HCT116 (cell line): Measurements from ENCODE around the gene CDH4. TPM values are rescaled to one million over a fixed set of nuclear protein-coding genes. Genes with fewer than 3 reads are reported as not detected.

Experiments used
- ATAC-seq: fragments of 200-7000 bp; cut with Tn5 transposase; 2 replicates; pipeline ENCODE4 v1.9.1; 2020; ENCODE audit warnings: mild to moderate bottlenecking, moderate library complexity
- BruUV-seq: library from RNA; stranded (reverse); fragments of 400-500 nt; replicated peaks from 2 replicates; lab custom pipeline; 2021; lab: Mats Ljungman, UMichigan
- CTCF ChIA-PET: fragments of 300-600 bp; sonication (Branson Sonifier 250); formaldehyde crosslinking; loops from one replicate; lab custom pipeline; 2021; ENCODE audit warnings: antibody characterized with exemption; lab: Charles Lee
- POLR2A ChIA-PET: fragments of 300-600, 350-600 bp; sonication (Branson Sonifier 250); formaldehyde crosslinking; loops from one replicate; lab custom pipeline; 2021; ENCODE audit warnings: antibody characterized with exemption; lab: Charles Lee
- RAD21 ChIA-PET, 2 experiments: fragments of 300-600 bp; sonication (Branson Sonifier 250); formaldehyde crosslinking; loops; one replicate each; lab custom pipeline; 2023; ENCODE audit warnings: low total read pairs in 2 of 2; ENCODE audit not compliant: uncharacterized antibody in 2 of 2, unreplicated experiment in 2 of 2, low non-redundant PET in 1 of 2; lab: Charles Lee
- DNase-seq: peaks from one replicate; pipeline ENCODE4 v3.0.0-alpha.2; 2010; ENCODE audit warnings: low read depth, low spot score
- H2AFZ ChIP-seq: fragments of 200-600 bp; shearing (Covaris generic), sonication (generic); 2 replicates; pipeline ENCODE4 v1.6.1; 2017; ENCODE audit warnings: low read depth, mixed run types, mixed read lengths, antibody characterized with exemption, low read length; ENCODE audit not compliant: poor library complexity, severe bottlenecking
- H3K27ac ChIP-seq: 2 replicates; pipeline ENCODE4 v1.5.1; 2012; ENCODE audit warnings: low read depth, low read length
- H3K27me3 ChIP-seq: fragments of 200-600 bp; sonication (generic); 2 replicates; pipeline ENCODE4 v1.6.1; 2016; ENCODE audit warnings: mixed run types, low read length, mixed read lengths; ENCODE audit not compliant: insufficient read depth
- H3K36me3 ChIP-seq, 2 experiments: fragments of 200-500 bp in 1 of 2; fragments of 200-600 bp in 1 of 2; sonication (Bioruptor generic) in 1 of 2; sonication (generic) in 1 of 2; 2 replicates each; pipeline versions ENCODE4 v1.5.1 to v1.6.1; 2014 to 2016; ENCODE audit warnings: low read length in 2 of 2, inconsistent platforms in 1 of 2, mixed read lengths in 1 of 2, mixed run types in 1 of 2; ENCODE audit not compliant: insufficient read depth in 2 of 2, control insufficient read depth in 1 of 2
- H3K4me1 ChIP-seq, 2 experiments: fragments of 200-600 bp in 1 of 2; sonication (generic) in 1 of 2; 2 replicates each; pipeline versions ENCODE4 v1.5.1 to v1.6.1; 2012 to 2017; ENCODE audit warnings: low read length in 2 of 2, inconsistent platforms in 1 of 2, mild to moderate bottlenecking in 1 of 2, mixed read lengths in 1 of 2, mixed run types in 1 of 2, moderate library complexity in 1 of 2; ENCODE audit not compliant: insufficient read depth in 2 of 2, control insufficient read depth in 1 of 2
- H3K4me2 ChIP-seq: fragments of 200-600 bp; sonication (generic); 2 replicates; pipeline ENCODE4 v1.6.1; 2017; ENCODE audit warnings: mixed run types, low read length, mixed read lengths
- H3K4me3 ChIP-seq, 2 experiments: fragments of 200-600 bp in 1 of 2; sonication (generic) in 1 of 2; replicated peaks in 1 of 2; 2 replicates each; pipeline ENCODE4 v1.5.1; 2011 to 2016; ENCODE audit warnings: low read length in 2 of 2, control low read depth in 1 of 2, low read depth in 1 of 2, mild to moderate bottlenecking in 1 of 2, mixed read lengths in 1 of 2, mixed run types in 1 of 2
- H3K79me2 ChIP-seq: fragments of 200-600 bp; sonication (generic); 2 replicates; pipeline ENCODE4 v1.6.1; 2017; ENCODE audit warnings: mild to moderate bottlenecking, mixed run types, low read length, moderate library complexity, mixed read lengths; ENCODE audit not compliant: insufficient read depth
- H3K9ac ChIP-seq: fragments of 200-600 bp; sonication (generic); 2 replicates; pipeline ENCODE4 v1.6.1; 2016; ENCODE audit warnings: low read length, mixed read lengths
- H3K9me2 ChIP-seq: fragments of 200-600 bp; sonication (generic), shearing (Covaris generic); 2 replicates; pipeline ENCODE4 v1.6.1; 2017; ENCODE audit warnings: mixed run types, mild to moderate bottlenecking, moderate library complexity; ENCODE audit not compliant: insufficient read depth
- H3K9me3 ChIP-seq, 2 experiments: fragments of 200-500 bp in 1 of 2; fragments of 200-600 bp in 1 of 2; sonication (Bioruptor generic) in 1 of 2; sonication (generic) in 1 of 2; 2 replicates each; pipeline ENCODE4 v1.6.1; 2014 to 2017; ENCODE audit warnings: low read length in 2 of 2, mixed read lengths in 2 of 2, inconsistent platforms in 1 of 2, low read depth in 1 of 2, mild to moderate bottlenecking in 1 of 2, mixed run types in 1 of 2, moderate library complexity in 1 of 2; ENCODE audit not compliant: control insufficient read depth in 1 of 2, insufficient read depth in 1 of 2
- H4K20me1 ChIP-seq: fragments of 200-600 bp; sonication (generic), shearing (Covaris generic); 2 replicates; pipeline ENCODE4 v1.6.1; 2017; ENCODE audit warnings: mixed run types, mild to moderate bottlenecking, moderate library complexity; ENCODE audit not compliant: insufficient read depth
- EGR1 ChIP-seq: IDR thresholded peaks from 2 replicates; pipeline ENCODE4 v1.6.1; 2012; ENCODE audit warnings: low read depth
- FOSL1 ChIP-seq: IDR thresholded peaks from 2 replicates; pipeline ENCODE4 v1.6.1; 2012; ENCODE audit warnings: low read depth
- POLR2A ChIP-seq: IDR thresholded peaks from 2 replicates; pipeline ENCODE4 v1.7.0; 2011; ENCODE audit warnings: borderline replicate concordance; ENCODE audit not compliant: insufficient read depth, insufficient read length; ENCODE audit errors: extremely low read depth
- POLR2AphosphoS5 ChIP-seq: IDR thresholded peaks from 2 replicates; pipeline ENCODE4 v1.6.1; 2011; ENCODE audit warnings: mild to moderate bottlenecking, low read depth, low read length, moderate library complexity
- RAD21 ChIP-seq: IDR thresholded peaks from 2 replicates; pipeline ENCODE4 v1.6.1; 2012; ENCODE audit warnings: low read depth, mild to moderate bottlenecking
- YY1 ChIP-seq: IDR thresholded peaks from 2 replicates; pipeline ENCODE4 v1.6.1; 2011; ENCODE audit warnings: low read length, low read depth, moderate library complexity, mild to moderate bottlenecking; ENCODE audit not compliant: insufficient replicate concordance; ENCODE audit errors: extremely low read depth
- ZBTB33 ChIP-seq: IDR thresholded peaks from 2 replicates; pipeline ENCODE4 v1.6.1; 2011; ENCODE audit warnings: mild to moderate bottlenecking, low read length, moderate library complexity; ENCODE audit not compliant: insufficient replicate concordance; ENCODE audit errors: extremely low read depth
- ZNF274 ChIP-seq: fragments of 200-500 bp; sonication (Bioruptor generic); IDR thresholded peaks from 2 replicates; pipeline ENCODE4 v1.6.1; 2014; ENCODE audit warnings: mild to moderate bottlenecking, low read depth, low read length, inconsistent platforms
- intact Hi-C: fragments of 100-400 bp; cut with micrococcal nuclease; formaldehyde crosslinking; loops from 2 replicates; pipeline ENCODE4 v1.10.0; 2022
- total RNA-seq: library from RNA; stranded (reverse); gene quantifications from one replicate; pipeline ENCODE4 v1.2.1, GENCODE V29; 2021; ENCODE audit not compliant: unreplicated experiment
- TF ChIP-seq, protein P1 (sequence below): IDR thresholded peaks from 2 replicates; pipeline ENCODE4 v1.6.1; 2012; ENCODE audit warnings: low read depth

Gene CDH4
- total RNA-seq, 1 experiment from 2014 or later: not detected

DNA sequence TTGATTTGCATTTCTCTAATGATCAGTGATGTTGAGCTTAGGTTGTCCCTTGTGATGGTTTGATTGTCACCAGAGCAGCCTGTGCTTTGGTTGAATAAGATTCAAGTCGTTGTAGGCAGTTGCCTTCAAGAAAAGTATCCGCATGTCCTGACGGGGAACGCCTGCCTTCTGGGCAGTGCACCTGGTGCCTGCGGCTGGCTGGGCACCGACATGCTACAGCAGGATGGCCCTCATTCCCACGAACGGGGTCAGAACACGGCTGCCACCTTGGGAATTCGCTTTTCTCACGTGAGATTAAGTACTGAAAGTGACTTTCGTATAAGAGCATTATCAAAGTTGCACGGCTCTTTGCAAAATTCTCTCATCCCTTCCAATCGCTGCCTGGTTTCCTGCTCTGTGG, 78.4 kb downstream of the CDH4 start:
- TF ChIP-seq EGR1 (no peak), ZBTB33 (no peak), FOSL1 (no peak), POLR2A (no peak), ZNF274 (no peak), YY1 (no peak), POLR2AphosphoS5 (no peak), RAD21 (no peak)
- TF ChIP-seq, protein P1, sequence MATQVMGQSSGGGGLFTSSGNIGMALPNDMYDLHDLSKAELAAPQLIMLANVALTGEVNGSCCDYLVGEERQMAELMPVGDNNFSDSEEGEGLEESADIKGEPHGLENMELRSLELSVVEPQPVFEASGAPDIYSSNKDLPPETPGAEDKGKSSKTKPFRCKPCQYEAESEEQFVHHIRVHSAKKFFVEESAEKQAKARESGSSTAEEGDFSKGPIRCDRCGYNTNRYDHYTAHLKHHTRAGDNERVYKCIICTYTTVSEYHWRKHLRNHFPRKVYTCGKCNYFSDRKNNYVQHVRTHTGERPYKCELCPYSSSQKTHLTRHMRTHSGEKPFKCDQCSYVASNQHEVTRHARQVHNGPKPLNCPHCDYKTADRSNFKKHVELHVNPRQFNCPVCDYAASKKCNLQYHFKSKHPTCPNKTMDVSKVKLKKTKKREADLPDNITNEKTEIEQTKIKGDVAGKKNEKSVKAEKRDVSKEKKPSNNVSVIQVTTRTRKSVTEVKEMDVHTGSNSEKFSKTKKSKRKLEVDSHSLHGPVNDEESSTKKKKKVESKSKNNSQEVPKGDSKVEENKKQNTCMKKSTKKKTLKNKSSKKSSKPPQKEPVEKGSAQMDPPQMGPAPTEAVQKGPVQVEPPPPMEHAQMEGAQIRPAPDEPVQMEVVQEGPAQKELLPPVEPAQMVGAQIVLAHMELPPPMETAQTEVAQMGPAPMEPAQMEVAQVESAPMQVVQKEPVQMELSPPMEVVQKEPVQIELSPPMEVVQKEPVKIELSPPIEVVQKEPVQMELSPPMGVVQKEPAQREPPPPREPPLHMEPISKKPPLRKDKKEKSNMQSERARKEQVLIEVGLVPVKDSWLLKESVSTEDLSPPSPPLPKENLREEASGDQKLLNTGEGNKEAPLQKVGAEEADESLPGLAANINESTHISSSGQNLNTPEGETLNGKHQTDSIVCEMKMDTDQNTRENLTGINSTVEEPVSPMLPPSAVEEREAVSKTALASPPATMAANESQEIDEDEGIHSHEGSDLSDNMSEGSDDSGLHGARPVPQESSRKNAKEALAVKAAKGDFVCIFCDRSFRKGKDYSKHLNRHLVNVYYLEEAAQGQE: no peak
- no peak for DNase-seq
- no peak for ATAC-seq
- no TSS peak for BruUV-seq
- CTCF ChIA-PET: no interaction called here
- Histone ChIP-seq H3K9me3 (peaks cover 0 to 8% of the 10 kb centered on the region in 2 experiments; a peak in 3 of 4 replicates), H3K36me3 (no peaks in the 10 kb centered on the region), H3K4me2 (no peak overlapping the region), H3K27me3 (no peaks in the 10 kb centered on the region), H3K9me2 (no peaks in the 10 kb centered on the region), H3K4me3 (no peak overlapping the region), H4K20me1 (no peaks in the 10 kb centered on the region), H3K9ac (no peak overlapping the region), H3K79me2 (no peaks in the 10 kb centered on the region), H2AFZ (no peak overlapping the region), H3K4me1 (no peaks in the 10 kb centered on the region), H3K27ac (no peak overlapping the region)
- RAD21 ChIA-PET: no interaction called here
- POLR2A ChIA-PET: no interaction called here
- intact Hi-C loops: no loop called here
